ENCODE measurements around the gene ESRRG.
"Not testable (repeated sequence)": the region's sequence is repeated elsewhere in the genome, so short reads cannot be mapped to it uniquely, and the experiment has no call there.

The ESRRG gene

GRCh38 chr1:216560527-216560926, 162.7 kb downstream of the ESRRG start:
- no peak for DNase-seq

GRCh38 chr1:216559359-216559758, 163.9 kb downstream of the ESRRG start:
- no peak for DNase-seq

- no peak for DNase-seq
Measured at GRCh38 chr1:216555653-216556052, 167.6 kb downstream of the ESRRG start.

GRCh38 chr1:216554934-216555333, 168.3 kb downstream of the ESRRG start:
- DNase-seq: no peak

- DNase-seq: no peak
Measured at GRCh38 chr1:216553766-216554165, 169.5 kb downstream of the ESRRG start.

- DNase-seq: no peak
Measured at GRCh38 chr1:216553040-216553439, 170.2 kb downstream of the ESRRG start.

GRCh38 chr1:216549796-216550195, 173.4 kb downstream of the ESRRG start:
- DNase-seq: no peak

GRCh38 chr1:216542741-216543140, 180.5 kb downstream of the ESRRG start:
- DNase-seq: no peak

GRCh38 chr1:216542263-216542662, 181.0 kb downstream of the ESRRG start:
- no peak for DNase-seq

GRCh38 chr1:216535751-216536150, 187.5 kb downstream of the ESRRG start:
- no peak for DNase-seq

GRCh38 chr1:216535059-216535458, 188.2 kb downstream of the ESRRG start:
- DNase-seq: no peak

GRCh38 chr1:216533776-216534175, 189.5 kb downstream of the ESRRG start:
- DNase-seq: no peak

GRCh38 chr1:216532251-216532798, 190.9 kb downstream of the ESRRG start:
- DNase-seq: no peak

- DNase-seq: no peak
Measured at GRCh38 chr1:216531263-216532239, 191.7 kb downstream of the ESRRG start.

- DNase-seq: not testable (repeated sequence)
Measured at GRCh38 chr1:216529851-216530250, 193.4 kb downstream of the ESRRG start.

GRCh38 chr1:216528816-216529215, 194.4 kb downstream of the ESRRG start:
- peak in 1 of 2 experiments; percentile 0 for DNase-seq

- no peak for DNase-seq
Measured at GRCh38 chr1:216523449-216524190, 199.6 kb downstream of the ESRRG start.

- DNase-seq: no peak
Measured at GRCh38 chr1:216523043-216523442, 200.2 kb downstream of the ESRRG start.

- DNase-seq: no peak
Measured at GRCh38 chr1:216521477-216521876, 201.8 kb downstream of the ESRRG start.

GRCh38 chr1:216518844-216519627, 204.2 kb downstream of the ESRRG start:
- DNase-seq: no peak

- no peak for DNase-seq
Measured at GRCh38 chr1:216502528-216503162, 220.6 kb downstream of the ESRRG start.

- no peak for DNase-seq
Measured at GRCh38 chr1:216500273-216500967, 222.8 kb downstream of the ESRRG start.

All from NCI-H187 (cell line).